ENCODE results near the gene RALGAPA1.

Gene RALGAPA1

GRCh38 chr14:35532783-35533356, 276.2 kb downstream of the RALGAPA1 start:
- no peak for DNase-seq (ENCODE audit: extremely low read depth, low read depth)
- TF ChIP-seq CTCF (IDR thresholded peaks at IDR 0.05; ENCODE audit: low read depth, low read length): no peak

DNA sequence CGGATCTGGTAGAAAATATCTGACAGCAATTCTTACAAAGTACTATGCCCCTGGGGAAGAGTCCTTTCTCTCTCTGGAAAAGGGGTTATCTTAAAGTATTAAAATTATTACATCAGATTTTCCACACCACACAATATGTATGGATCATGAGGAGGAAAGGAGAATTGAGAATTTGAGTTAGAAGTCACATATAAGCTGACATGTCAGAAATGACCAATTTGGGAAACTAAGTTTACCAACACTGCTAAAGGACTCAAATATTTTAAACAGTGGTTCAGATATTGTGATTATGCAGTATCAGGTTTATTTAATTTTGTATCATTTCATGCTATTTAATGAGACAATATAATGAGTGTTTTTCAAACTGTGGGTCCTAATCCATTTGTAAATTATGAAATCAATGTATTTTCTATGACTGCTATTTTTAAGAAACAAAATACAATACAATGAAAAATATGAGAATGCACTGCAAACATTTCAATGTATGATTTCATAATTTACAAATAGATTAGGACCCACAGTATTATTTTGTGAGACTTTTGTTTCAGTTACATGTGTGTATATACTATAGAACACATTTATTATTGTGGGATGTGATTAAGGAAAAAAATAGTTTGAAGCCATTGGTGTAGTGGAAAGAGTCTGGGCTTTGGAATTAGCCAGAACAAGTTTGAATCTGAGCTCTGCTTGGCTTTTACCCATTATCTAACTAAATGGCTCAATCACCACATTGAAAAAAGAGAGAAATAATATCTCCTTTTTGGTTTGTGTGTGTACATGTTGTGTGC, 276.9 kb downstream of the RALGAPA1 start:
- TF ChIP-seq CTCF (IDR thresholded peaks at IDR 0.05; ENCODE audit: low read depth, low read length): no peak
- no peak for DNase-seq (ENCODE audit: extremely low read depth, low read depth)

- TF ChIP-seq CTCF (IDR thresholded peaks at IDR 0.05; ENCODE audit: low read depth, low read length): no peak
- DNase-seq (ENCODE audit: extremely low read depth, low read depth): no peak
Measured at GRCh38 chr14:35526962-35527361, 282.1 kb downstream of the RALGAPA1 start.

- TF ChIP-seq CTCF (IDR thresholded peaks at IDR 0.05; ENCODE audit: low read depth, low read length): no peak
- no peak for DNase-seq (ENCODE audit: extremely low read depth, low read depth)
Measured at GRCh38 chr14:35525695-35526094, 283.4 kb downstream of the RALGAPA1 start.

DNA sequence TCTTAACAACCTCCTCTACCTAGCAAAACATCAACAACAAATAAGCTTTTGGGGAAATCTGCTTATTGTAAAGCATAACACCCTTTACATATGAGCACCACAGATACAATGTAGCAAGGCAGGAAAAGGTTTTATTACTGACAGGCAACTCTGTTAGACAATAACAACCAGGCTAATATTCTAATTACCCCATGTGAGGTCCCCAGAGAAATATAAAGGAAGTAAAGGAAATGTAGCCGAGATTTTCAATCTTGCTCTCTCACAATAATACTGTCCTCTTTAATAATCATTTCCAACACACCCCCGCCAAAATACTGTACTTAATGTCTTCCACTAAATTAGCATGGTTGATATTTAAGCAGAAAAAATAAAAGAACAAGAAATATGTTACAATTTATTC, 289.1 kb downstream of the RALGAPA1 start:
- no peak for TF ChIP-seq CTCF (IDR thresholded peaks at IDR 0.05; ENCODE audit: low read depth, low read length)
- no peak for DNase-seq (ENCODE audit: extremely low read depth, low read depth)

DNA sequence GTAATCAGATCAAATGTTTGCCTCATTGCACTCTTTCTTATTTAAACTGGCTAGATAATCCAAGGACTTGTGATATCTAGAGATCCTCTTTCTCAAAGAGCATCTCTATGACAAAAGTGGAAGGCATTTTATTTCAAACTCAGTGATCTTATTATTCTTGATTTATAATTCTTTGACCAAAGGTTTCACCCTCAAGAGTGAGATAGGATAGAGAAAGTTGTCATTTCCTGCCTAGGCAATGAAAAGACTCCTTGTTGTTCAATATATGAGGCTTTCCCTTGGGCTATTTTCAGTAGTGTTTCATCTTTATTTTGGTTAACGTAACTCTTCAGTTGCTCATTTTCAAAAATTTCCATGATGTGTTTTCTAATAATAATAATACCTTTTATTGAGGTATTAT, 293.2 kb downstream of the RALGAPA1 start:
- no peak for DNase-seq (ENCODE audit: extremely low read depth, low read depth)
- TF ChIP-seq CTCF (IDR thresholded peaks at IDR 0.05; ENCODE audit: low read depth, low read length): no peak

- no peak for DNase-seq (ENCODE audit: extremely low read depth, low read depth)
- TF ChIP-seq CTCF (IDR thresholded peaks at IDR 0.05; ENCODE audit: low read depth, low read length): no peak
Measured at GRCh38 chr14:35512765-35513164, 296.3 kb downstream of the RALGAPA1 start.
